Activated naive CD8-positive, alpha-beta T cell (primary cell): ENCODE data around the gene FAHD1.

Experiments
- H3K27ac Mint-ChIP-seq: one replicate; pipeline ENCODE4 v1.8.0; 2021; ENCODE audit warnings: mixed read lengths
- H3K27me3 Mint-ChIP-seq: one replicate; pipeline ENCODE4 v1.8.0; 2021; ENCODE audit warnings: mixed read lengths
- H3K36me3 Mint-ChIP-seq: one replicate; pipeline ENCODE4 v1.8.0; 2021; ENCODE audit warnings: mixed read lengths
- H3K4me1 Mint-ChIP-seq: one replicate; pipeline ENCODE4 v1.8.0; 2021; ENCODE audit warnings: low read depth, mixed read lengths
- H3K4me3 Mint-ChIP-seq: one replicate; pipeline ENCODE4 v1.8.0; 2021; ENCODE audit warnings: mild to moderate bottlenecking, mixed read lengths
- H3K9me3 Mint-ChIP-seq: one replicate; pipeline ENCODE4 v1.8.0; 2021; ENCODE audit warnings: low read depth, mixed read lengths

FAHD1 gene

GRCh38 chr16:1834096-1834495 is 7.1 kb downstream of the FAHD1 start:
- Mint-ChIP-seq H3K4me1 (peaks cover 11% of the 10 kb centered on the region), H3K9me3 (no peaks in the 10 kb centered on the region), H3K27ac (no peak overlapping the region), H3K27me3 (no peaks in the 10 kb centered on the region), H3K36me3 (no peaks in the 10 kb centered on the region), H3K4me3 (no peak overlapping the region)

GRCh38 chr16:1839554-1839953 is 12.5 kb downstream of the FAHD1 start:
- Mint-ChIP-seq H3K4me3 (no peak overlapping the region), H3K27me3 (no peaks in the 10 kb centered on the region), H3K4me1 (no peaks in the 10 kb centered on the region), H3K36me3 (no peaks in the 10 kb centered on the region), H3K9me3 (no peaks in the 10 kb centered on the region), H3K27ac (no peak overlapping the region)

GRCh38 chr16:1845985-1846384 is 19.0 kb downstream of the FAHD1 start:
- Mint-ChIP-seq H3K27me3 (no peaks in the 10 kb centered on the region), H3K27ac (no peak overlapping the region), H3K4me3 (no peak overlapping the region), H3K36me3 (no peaks in the 10 kb centered on the region), H3K4me1 (no peaks in the 10 kb centered on the region), H3K9me3 (no peaks in the 10 kb centered on the region)

GRCh38 chr16:1846416-1846815 is 19.4 kb downstream of the FAHD1 start:
- H3K9me3 Mint-ChIP-seq: no peaks in the 10 kb centered on the region
- no peak overlapping the region for H3K4me3 Mint-ChIP-seq
- H3K4me1 Mint-ChIP-seq: no peaks in the 10 kb centered on the region
- no peaks in the 10 kb centered on the region for H3K27me3 Mint-ChIP-seq
- no peaks in the 10 kb centered on the region for H3K36me3 Mint-ChIP-seq
- no peak overlapping the region for H3K27ac Mint-ChIP-seq

GRCh38 chr16:1850981-1851380 is 24.0 kb downstream of the FAHD1 start:
- Mint-ChIP-seq H3K9me3 (no peaks in the 10 kb centered on the region), H3K4me1 (peaks cover 17% of the 10 kb centered on the region), H3K4me3 (no peak overlapping the region), H3K27me3 (no peaks in the 10 kb centered on the region), H3K36me3 (no peaks in the 10 kb centered on the region), H3K27ac (no peak overlapping the region)

GRCh38 chr16:1851793-1852192 is 24.8 kb downstream of the FAHD1 start:
- Mint-ChIP-seq H3K4me1 (peaks cover 17% of the 10 kb centered on the region), H3K27me3 (no peaks in the 10 kb centered on the region), H3K9me3 (no peaks in the 10 kb centered on the region), H3K27ac (no peak overlapping the region), H3K4me3 (no peak overlapping the region), H3K36me3 (no peaks in the 10 kb centered on the region)

GRCh38 chr16:1857433-1858097 is 30.6 kb downstream of the FAHD1 start:
- Mint-ChIP-seq H3K9me3 (no peaks in the 10 kb centered on the region), H3K36me3 (no peaks in the 10 kb centered on the region), H3K4me3 (no peak overlapping the region), H3K27ac (no peak overlapping the region), H3K27me3 (no peaks in the 10 kb centered on the region), H3K4me1 (peaks cover 24% of the 10 kb centered on the region)

GRCh38 chr16:1858189-1858865 is 31.3 kb downstream of the FAHD1 start:
- no peak overlapping the region for H3K4me3 Mint-ChIP-seq
- H3K36me3 Mint-ChIP-seq: no peaks in the 10 kb centered on the region
- peaks cover 24% of the 10 kb centered on the region for H3K4me1 Mint-ChIP-seq
- no peaks in the 10 kb centered on the region for H3K27me3 Mint-ChIP-seq
- no peaks in the 10 kb centered on the region for H3K9me3 Mint-ChIP-seq
- no peak overlapping the region for H3K27ac Mint-ChIP-seq

GRCh38 chr16:1859650-1860049 is 32.6 kb downstream of the FAHD1 start:
- Mint-ChIP-seq H3K36me3 (no peaks in the 10 kb centered on the region), H3K9me3 (no peaks in the 10 kb centered on the region), H3K4me3 (no peak overlapping the region), H3K27ac (no peak overlapping the region), H3K4me1 (peaks cover 20% of the 10 kb centered on the region), H3K27me3 (no peaks in the 10 kb centered on the region)

GRCh38 chr16:1861730-1862129 is 34.7 kb downstream of the FAHD1 start:
- Mint-ChIP-seq H3K9me3 (no peaks in the 10 kb centered on the region), H3K4me3 (no peak overlapping the region), H3K4me1 (peaks cover 7% of the 10 kb centered on the region), H3K27me3 (no peaks in the 10 kb centered on the region), H3K36me3 (no peaks in the 10 kb centered on the region), H3K27ac (no peak overlapping the region)

- H3K27me3 Mint-ChIP-seq: no peaks in the 10 kb centered on the region
- H3K27ac Mint-ChIP-seq: no peak overlapping the region
- no peak overlapping the region for H3K4me3 Mint-ChIP-seq
- H3K4me1 Mint-ChIP-seq: peaks cover 3% of the 10 kb centered on the region
- H3K9me3 Mint-ChIP-seq: no peaks in the 10 kb centered on the region
- H3K36me3 Mint-ChIP-seq: no peaks in the 10 kb centered on the region
Observed at GRCh38 chr16:1862394-1862793, 35.4 kb downstream of the FAHD1 start.

GRCh38 chr16:1863681-1864460 is 36.9 kb downstream of the FAHD1 start:
- Mint-ChIP-seq H3K27ac (no peak overlapping the region), H3K9me3 (no peaks in the 10 kb centered on the region), H3K36me3 (no peaks in the 10 kb centered on the region), H3K4me3 (no peak overlapping the region), H3K4me1 (no peaks in the 10 kb centered on the region), H3K27me3 (no peaks in the 10 kb centered on the region)

- Mint-ChIP-seq H3K4me3 (no peak overlapping the region), H3K27ac (no peak overlapping the region), H3K36me3 (no peaks in the 10 kb centered on the region), H3K9me3 (no peaks in the 10 kb centered on the region), H3K27me3 (no peaks in the 10 kb centered on the region), H3K4me1 (peaks cover 2% of the 10 kb centered on the region)
Observed at GRCh38 chr16:1865902-1866690, 39.1 kb downstream of the FAHD1 start.

- Mint-ChIP-seq H3K4me1 (peaks cover 4% of the 10 kb centered on the region), H3K4me3 (no peak overlapping the region)
Observed at GRCh38 chr16:1870365-1871082, 43.5 kb downstream of the FAHD1 start.

More at GRCh38 chr16:1870365-1871082, 43.5 kb downstream of the FAHD1 start:
- Mint-ChIP-seq H3K36me3 (no peaks in the 10 kb centered on the region), H3K9me3 (no peaks in the 10 kb centered on the region), H3K27ac (no peak overlapping the region), H3K27me3 (peaks cover 7% of the 10 kb centered on the region)
